Gastrocnemius medialis (tissue), 4 donors: ENCODE measurements around the gene DNAJA1.

Source experiments
- CTCF ChIP-seq, 5 experiments: fragments of 450-650 bp in 3 of 5; fragments of 200-600 bp in 2 of 5; sonication (generic) in 2 of 5; IDR thresholded peaks in 4 of 5; conservative IDR thresholded peaks in 1 of 5; 1 replicate in 4 of 5; 2 replicates in 1 of 5; pipeline ENCODE4 v1.5.1; 2016 to 2019; ENCODE audit warnings: antibody characterized with exemption in 5 of 5, mild to moderate bottlenecking in 3 of 5, moderate library complexity in 3 of 5
- POLR2A ChIP-seq, 2 donors: fragments of 450-650 bp; IDR thresholded peaks; one replicate each; pipeline ENCODE4 v1.6.1; 2017; ENCODE audit warnings: antibody characterized with exemption in 2 of 2, mild to moderate bottlenecking in 2 of 2, moderate library complexity in 2 of 2

- peak; percentile 80 to 86 (median 84) for TF ChIP-seq CTCF (IDR thresholded peaks at IDR 0.05 in 4 of 5, conservative IDR thresholded peaks at IDR 0.05 in 1 of 5)
- no peak for TF ChIP-seq POLR2A (IDR thresholded peaks at IDR 0.05)
These were observed 56.2 kb downstream of the DNAJA1 start for GRCh38 chr9:33081128-33081851.
